Globus pallidus (tissue), 1 donor: ENCODE results near the gene MSRB1.

Experiments used
- DNase-seq: peaks from one replicate; pipeline ENCODE4 v3.0.0-alpha.2; 2015; ENCODE audit warnings: low spot score

MSRB1 gene

DNA sequence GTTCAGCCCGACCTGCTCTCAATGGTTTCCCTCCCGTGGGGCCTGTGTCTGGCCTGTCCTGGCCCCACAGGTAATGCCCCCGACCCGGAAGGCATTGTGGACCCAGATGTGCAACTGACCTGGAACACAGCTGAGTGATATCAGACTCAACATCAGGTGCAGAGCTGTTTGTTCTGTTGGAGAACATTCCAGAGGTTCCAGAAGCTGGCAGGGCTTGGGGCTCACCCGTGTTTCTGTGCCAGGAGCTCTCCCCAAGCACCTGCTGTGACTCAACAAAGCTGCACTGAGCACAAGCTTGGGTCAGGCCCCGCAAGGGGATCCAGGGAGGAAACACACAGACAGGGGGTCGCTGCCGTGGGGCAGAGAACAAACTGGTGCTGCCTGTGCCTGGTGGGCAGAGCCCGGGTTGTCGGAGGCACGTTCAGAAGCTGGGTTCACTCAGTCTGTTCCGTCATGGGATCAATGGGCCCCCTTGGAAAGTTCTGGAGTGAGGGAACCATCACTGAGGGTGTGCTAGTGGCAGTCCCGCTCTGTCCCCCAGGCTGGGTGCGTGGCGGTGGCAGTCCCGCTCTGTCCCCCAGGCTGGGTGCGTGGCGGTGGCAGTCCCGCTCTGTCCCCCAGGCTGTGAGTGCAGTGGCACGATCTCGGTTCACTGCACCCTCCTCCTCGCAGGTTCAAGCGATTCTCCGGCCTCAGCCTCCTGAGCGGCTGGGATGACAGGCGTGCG lies 46.9 kb downstream of the MSRB1 start:
- DNase-seq, result no peak

DNA sequence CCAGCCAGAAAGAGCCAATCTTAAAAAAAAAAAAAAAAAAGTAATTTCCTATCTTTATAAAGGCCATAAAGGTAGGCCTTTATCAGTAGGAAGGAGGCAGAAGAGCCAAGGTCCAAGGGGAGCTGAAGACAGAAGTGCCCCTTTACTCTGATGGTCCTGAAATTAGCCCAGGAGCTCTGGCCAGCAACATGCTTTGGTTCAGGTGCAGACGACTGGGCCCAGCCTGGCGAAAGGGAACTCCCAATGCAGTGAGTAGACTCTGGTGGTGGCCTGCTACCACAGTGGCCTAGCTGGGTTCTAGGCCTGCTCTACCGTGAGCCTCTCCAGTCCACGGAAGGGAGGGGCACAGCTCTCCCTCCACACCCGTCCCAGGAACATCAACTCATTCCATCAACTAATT lies 47.9 kb downstream of the MSRB1 start:
- no peak for DNase-seq

DNA sequence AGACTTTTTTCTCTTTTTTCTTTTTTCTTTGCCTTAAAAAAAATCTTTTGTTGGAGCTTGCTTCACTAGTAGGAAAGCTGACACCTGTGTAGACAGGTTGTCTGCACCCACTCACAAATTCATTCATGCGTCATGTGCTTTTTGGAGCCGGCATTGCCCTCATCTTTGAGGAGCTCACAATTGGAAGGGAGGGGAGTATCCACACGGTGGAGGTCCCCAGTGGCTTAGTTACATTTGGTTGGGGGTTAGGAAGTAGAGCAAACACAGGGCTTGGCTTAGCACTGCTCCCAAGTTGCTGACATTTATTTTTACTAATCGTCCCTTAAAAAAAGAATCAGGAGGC lies 52.3 kb downstream of the MSRB1 start:
- no peak for DNase-seq

GRCh38 chr16:1890024-1890707 lies 52.8 kb downstream of the MSRB1 start:
- DNase-seq, result no peak
